ENCODE results near the gene TBC1D19.

DNA sequence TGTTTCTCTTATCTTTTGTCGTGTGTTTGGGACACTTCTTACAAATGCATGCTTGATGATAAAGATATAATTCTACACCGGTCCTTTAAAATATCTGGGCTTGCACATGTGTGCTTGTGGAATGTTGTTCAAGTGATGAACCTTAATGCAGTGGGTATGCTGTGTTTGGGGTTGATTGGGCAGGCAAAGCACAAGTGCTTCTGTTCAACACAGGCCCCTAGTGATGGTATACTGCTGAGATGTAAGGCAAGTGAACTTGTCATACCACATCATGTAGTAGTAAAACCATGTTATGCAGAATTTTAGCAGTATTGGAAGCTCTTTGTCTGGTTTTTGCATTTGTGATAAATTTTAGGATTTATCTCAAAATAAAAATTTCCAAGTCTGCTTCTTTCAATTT, 23.9 kb downstream of the TBC1D19 start:
- TF ChIP-seq, protein P1, sequence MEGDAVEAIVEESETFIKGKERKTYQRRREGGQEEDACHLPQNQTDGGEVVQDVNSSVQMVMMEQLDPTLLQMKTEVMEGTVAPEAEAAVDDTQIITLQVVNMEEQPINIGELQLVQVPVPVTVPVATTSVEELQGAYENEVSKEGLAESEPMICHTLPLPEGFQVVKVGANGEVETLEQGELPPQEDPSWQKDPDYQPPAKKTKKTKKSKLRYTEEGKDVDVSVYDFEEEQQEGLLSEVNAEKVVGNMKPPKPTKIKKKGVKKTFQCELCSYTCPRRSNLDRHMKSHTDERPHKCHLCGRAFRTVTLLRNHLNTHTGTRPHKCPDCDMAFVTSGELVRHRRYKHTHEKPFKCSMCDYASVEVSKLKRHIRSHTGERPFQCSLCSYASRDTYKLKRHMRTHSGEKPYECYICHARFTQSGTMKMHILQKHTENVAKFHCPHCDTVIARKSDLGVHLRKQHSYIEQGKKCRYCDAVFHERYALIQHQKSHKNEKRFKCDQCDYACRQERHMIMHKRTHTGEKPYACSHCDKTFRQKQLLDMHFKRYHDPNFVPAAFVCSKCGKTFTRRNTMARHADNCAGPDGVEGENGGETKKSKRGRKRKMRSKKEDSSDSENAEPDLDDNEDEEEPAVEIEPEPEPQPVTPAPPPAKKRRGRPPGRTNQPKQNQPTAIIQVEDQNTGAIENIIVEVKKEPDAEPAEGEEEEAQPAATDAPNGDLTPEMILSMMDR (IDR thresholded peaks at IDR 0.05; ENCODE audit: low read length) = no peak
- no peak for TF ChIP-seq EZH2 (IDR thresholded peaks at IDR 0.05; ENCODE audit: borderline replicate concordance, low read length)
